Measurements from ENCODE around the gene UBE2G1. TPM values are rescaled to one million over a fixed set of nuclear protein-coding genes. Genes with fewer than 3 reads are reported as not detected.

The UBE2G1 gene
- total and polyA plus RNA-seq, 9 of the 15 experiments (the other 6 are each of a cell fraction or from before 2014, with no cell fraction given) = 10.1 to 65.9 (median 29.7) TPM

- H3K36me3 ChIP-seq (ENCODE audit: control insufficient read depth, insufficient read depth, low read length) = peaks cover 16% of the 10 kb centered on the region; the same call in 1 of the 3 replicates
- H3K27me3 ChIP-seq (ENCODE audit: control insufficient read depth in 2 of 2, insufficient read depth in 2 of 2, low read length in 2 of 2) = no peaks in the 10 kb centered on the region
- no TSS peak for BruUV-seq (replicated peaks)
- TF ChIP-seq HINFP (tag; conservative IDR thresholded peaks at IDR 0.05; ENCODE audit: low read depth) = no peak
- no peak for TF ChIP-seq MXI1 (IDR thresholded peaks at IDR 0.05; ENCODE audit: low read depth, low read length)
- TF ChIP-seq VEZF1 (CRISPR knock-in tag; IDR thresholded peaks at IDR 0.05) = 0 out of 2 replicates have a peak, but pooled peaks have one; percentile 16
- intact Hi-C loops (cut with micrococcal nuclease) (no loop called here), in situ Hi-C loops (cut with MboI) (no loop called here)
- no peaks in the 10 kb centered on the region for H3K9me1 ChIP-seq (ENCODE audit: control insufficient read depth, insufficient read depth, low read length)
- H3K4me2 ChIP-seq (ENCODE audit: insufficient read depth, low read length) = no peak overlapping the region
- ChIA-PET POLR2A (interaction anchor here (1.1 kb wide), 1 partner anchor 19 kb away, joined by 6 read pairs; no protein-coding TSS in a partner anchor), CTCF (ENCODE audit: low intra/inter-chr PET ratio) (no interaction called here)
- FAIRE-seq (peak; percentile 57), DNase-seq (ENCODE audit: extremely low read depth in 1 of 4, low spot score in 3 of 4) (no peak), ATAC-seq (peak; percentile 67; the same call in 2 of the 3 replicates)
- H4K20me1 ChIP-seq (replicated peaks; ENCODE audit: control insufficient read depth, insufficient read depth, low read length) = 0 out of 2 replicates have a peak, but pooled peaks cover 5% of the 10 kb centered on the region
- H3K9ac ChIP-seq (ENCODE audit: insufficient read depth in 1 of 2, low read depth in 2 of 2, low read length in 2 of 2) = no peak overlapping the region
- 55% methylated on average over 2 of the region's 3 CpGs for WGBS (ENCODE audit: insufficient coverage, low coverage, missing lambda C conversion rate)
- peaks cover 96% of the 10 kb centered on the region for H3K79me2 ChIP-seq (ENCODE audit: control insufficient read depth, insufficient read depth, low read length)
- no peak overlapping the region for H3K4me3 ChIP-seq
- peaks cover 5 to 7% of the 10 kb centered on the region in 2 experiments; a peak in 3 of 5 replicates for H3K4me1 ChIP-seq (replicated peaks in 1 of 2; ENCODE audit: control insufficient read depth in 2 of 2, insufficient read depth in 2 of 2, low read length in 2 of 2)
- no peak overlapping the region for H3K27ac ChIP-seq (ENCODE audit: extremely low read depth, low read depth, low read length)
- no peak overlapping the region for H2AFZ ChIP-seq (ENCODE audit: low read depth, low read length)
- H3K9me3 ChIP-seq (replicated peaks; ENCODE audit: control insufficient read depth, insufficient read depth, low read depth, low read length) = no peaks in the 10 kb centered on the region
Measured at GRCh38 chr17:4357030-4357628, 9.3 kb downstream of the UBE2G1 start.

All from K562 (cell line).